Mesodermal cell (in vitro differentiated cells): Measurements from ENCODE around the gene SYNE2.

ENCODE experiments used
- H3K27ac ChIP-seq: 2 replicates; pipeline ENCODE4 v1.7.0; 2013; ENCODE audit warnings: mild to moderate bottlenecking, low read depth, low read length, moderate library complexity; ENCODE audit not compliant: severe bottlenecking
- H3K36me3 ChIP-seq: 2 replicates; pipeline ENCODE4 v1.7.1; 2013; ENCODE audit warnings: mild to moderate bottlenecking, low read length, moderate library complexity; ENCODE audit not compliant: control insufficient read depth, insufficient read depth
- H3K4me1 ChIP-seq: one replicate; pipeline ENCODE4 v1.7.1; 2013; ENCODE audit warnings: mild to moderate bottlenecking, low read length; ENCODE audit not compliant: insufficient read depth, control insufficient read depth, poor library complexity, severe bottlenecking
- H3K4me3 ChIP-seq: 2 replicates; pipeline ENCODE4 v1.7.0; 2013; ENCODE audit warnings: low read length, control low read depth, mild to moderate bottlenecking; ENCODE audit not compliant: insufficient read depth, poor library complexity, severe bottlenecking; ENCODE audit errors: extremely low read depth
- H3K9me3 ChIP-seq: 2 replicates; pipeline ENCODE4 v1.7.1; 2013; ENCODE audit warnings: mild to moderate bottlenecking, low read length, moderate library complexity; ENCODE audit not compliant: control insufficient read depth
- WGBS, 2 experiments: methylation state at CpG; one replicate each; pipeline ENCODE4 v1.1.5; 2013; ENCODE audit warnings: missing lambda C conversion rate in 2 of 2; ENCODE audit not compliant: insufficient coverage in 2 of 2; 5-methylcytosine and 5-hydroxymethylcytosine counted together

SYNE2 gene

DNA sequence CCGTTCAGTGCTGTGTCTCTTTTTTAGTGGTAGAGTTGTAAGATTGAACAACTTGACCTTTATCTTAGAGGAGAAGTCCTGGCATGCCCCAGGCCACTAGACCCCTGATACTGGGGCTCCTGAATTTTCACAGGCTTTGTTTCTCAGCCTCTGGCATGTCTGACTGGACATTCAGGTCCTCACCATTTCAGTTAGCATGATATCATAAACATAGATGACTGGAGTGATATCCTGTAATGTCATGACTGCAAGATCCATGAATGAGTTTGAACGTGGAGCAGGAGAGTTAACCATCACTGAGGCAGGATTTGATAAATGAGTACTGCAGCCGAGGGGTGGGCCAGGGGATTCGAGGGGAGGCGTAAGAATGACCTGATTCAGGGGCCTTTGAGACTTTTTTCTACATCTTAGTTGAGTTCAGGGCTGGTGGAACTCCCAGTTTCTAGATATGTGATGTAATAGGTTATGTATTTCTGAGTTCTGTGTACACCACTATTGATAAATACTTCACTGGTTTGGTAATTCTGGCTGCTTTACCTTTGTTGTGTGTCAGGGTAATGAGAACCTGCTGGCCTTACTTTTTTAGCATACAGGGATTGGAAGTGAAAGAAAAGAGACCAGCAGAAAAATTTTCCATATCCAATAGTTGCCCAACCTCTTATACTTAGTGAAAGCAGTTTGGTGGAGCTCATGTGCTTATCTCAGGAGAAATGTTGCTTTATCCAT lies 217.0 kb downstream of the SYNE2 start:
- 88 to 94% methylated on average over 4 of the region's 5 CpGs for WGBS, 2 experiments
- no peaks in the 10 kb centered on the region for H3K9me3 ChIP-seq
- H3K4me3 ChIP-seq, result no peak overlapping the region
- H3K4me1 ChIP-seq, result peaks cover 2% of the 10 kb centered on the region
- H3K27ac ChIP-seq, result no peak overlapping the region
- peaks cover 5% of the 10 kb centered on the region for H3K36me3 ChIP-seq

DNA sequence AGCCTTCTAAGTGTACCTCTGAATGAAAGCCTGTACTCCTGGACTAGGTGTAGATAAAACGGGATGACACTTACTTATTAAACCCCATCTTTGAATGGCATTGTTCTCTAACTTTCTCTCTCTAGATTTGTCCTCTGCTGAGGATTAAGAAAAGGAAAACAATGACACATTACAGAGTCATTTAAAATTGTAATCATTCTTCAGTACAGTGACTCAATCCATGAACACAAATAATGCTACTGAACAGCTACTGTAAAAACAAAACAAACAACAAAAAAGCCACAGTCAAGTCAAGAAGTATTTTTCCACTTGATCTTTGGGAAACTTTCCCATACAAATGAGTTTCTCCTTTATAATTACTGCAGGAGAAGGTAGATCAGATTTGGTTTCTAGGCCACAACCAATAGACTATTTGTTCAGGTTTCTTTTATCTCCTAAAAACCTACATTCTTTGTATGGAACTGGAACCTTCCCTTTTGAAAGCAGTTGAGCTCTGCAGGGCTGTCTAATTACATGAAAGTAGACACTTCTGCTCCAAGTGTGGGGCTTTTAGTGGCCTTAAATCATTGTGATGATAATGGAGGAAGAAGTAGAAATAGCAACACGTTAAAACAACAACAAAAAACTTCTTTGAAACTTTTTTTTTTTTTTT lies 222.3 kb downstream of the SYNE2 start:
- Histone ChIP-seq H3K4me3 (no peak overlapping the region), H3K9me3 (no peaks in the 10 kb centered on the region), H3K27ac (peak overlapping the region; percentile 67), H3K36me3 (peaks cover 5% of the 10 kb centered on the region), H3K4me1 (peaks cover 10% of the 10 kb centered on the region)
- no CpG with 5 or more reads among the region's 2 CpGs for WGBS, 2 experiments

DNA sequence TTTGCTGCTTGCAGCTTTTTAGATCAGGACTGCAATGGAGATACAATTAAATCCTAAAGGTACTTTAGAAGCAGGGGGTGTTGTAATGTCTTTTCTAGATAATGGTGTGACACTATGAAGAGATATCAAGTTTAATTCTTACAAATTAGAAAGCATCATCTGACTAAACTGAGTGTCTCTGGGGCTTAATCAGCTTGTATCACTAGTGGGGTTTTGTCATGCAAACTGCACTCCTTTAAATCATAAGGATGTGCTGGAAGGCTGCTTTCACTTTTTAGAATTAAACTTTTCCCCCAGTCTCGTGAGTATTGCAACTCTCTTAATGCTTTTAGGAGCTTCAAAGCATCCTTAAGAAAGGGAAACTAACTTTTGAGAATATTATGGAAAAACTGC lies 222.8 kb downstream of the SYNE2 start:
- H3K4me1 ChIP-seq, result peaks cover 10% of the 10 kb centered on the region
- H3K27ac ChIP-seq, result no peak overlapping the region
- WGBS, 2 experiments, result 63% methylated on average over 1 of the region's 1 CpG; no CpG with 5 or more reads in 1 of the 2 experiments
- H3K36me3 ChIP-seq, result peaks cover 5% of the 10 kb centered on the region
- H3K4me3 ChIP-seq, result no peak overlapping the region
- no peaks in the 10 kb centered on the region for H3K9me3 ChIP-seq

DNA sequence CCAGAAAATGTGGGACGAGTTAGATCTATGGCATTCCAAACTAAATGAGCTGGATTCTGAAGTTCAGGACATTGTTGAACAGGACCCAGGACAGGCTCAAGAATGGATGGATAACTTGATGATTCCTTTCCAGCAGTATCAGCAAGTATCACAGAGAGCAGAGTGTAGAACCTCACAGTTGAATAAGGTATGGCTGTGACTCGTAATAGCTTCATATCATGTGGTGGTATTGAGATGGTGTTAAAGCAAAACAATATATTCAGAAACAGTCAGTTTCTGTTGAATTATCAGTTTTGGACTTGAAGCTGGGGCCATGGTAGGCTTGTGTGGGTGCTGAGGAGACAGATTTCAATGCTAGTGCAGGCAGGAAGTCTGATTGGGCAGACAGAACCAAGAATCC lies 227.6 kb downstream of the SYNE2 start:
- Histone ChIP-seq H3K4me1 (peaks cover 1% of the 10 kb centered on the region), H3K27ac (no peak overlapping the region), H3K9me3 (no peaks in the 10 kb centered on the region), H3K36me3 (no peaks in the 10 kb centered on the region), H3K4me3 (no peak overlapping the region)
- 91% methylated on average over 2 of the region's 2 CpGs; no CpG with 5 or more reads in 1 of the 2 experiments for WGBS, 2 experiments

DNA sequence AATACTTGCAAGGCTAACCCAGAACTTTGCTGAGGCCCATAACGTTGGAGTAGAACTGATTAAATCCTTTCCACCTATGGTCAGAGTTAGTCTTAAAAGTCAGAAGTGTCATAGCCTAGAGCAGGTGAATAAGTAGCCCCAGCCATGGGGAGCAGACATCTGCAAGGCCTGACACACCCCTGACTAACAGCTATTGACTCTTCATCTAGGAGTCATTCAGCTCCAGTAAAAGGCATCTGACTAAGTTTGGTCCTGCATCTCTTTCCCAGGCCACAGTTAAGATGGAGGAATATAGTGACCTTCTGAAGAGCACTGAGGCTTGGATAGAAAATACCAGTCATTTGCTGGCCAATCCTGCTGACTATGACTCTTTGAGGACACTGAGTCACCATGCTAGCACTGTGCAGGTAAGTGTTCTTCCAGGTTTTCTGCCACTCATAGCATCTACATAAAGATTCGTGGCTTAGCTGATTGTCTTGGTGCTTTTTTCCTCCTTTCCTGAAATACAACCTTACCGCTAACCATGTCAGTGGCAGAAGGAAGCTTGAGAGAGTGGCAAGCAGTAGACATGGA lies 228.5 kb downstream of the SYNE2 start:
- Histone ChIP-seq H3K27ac (no peak overlapping the region), H3K4me3 (no peak overlapping the region), H3K9me3 (no peaks in the 10 kb centered on the region), H3K36me3 (no peaks in the 10 kb centered on the region), H3K4me1 (no peaks in the 10 kb centered on the region)
- 100% methylated on average over 1 to 2 of the region's 3 CpGs for WGBS, 2 experiments

DNA sequence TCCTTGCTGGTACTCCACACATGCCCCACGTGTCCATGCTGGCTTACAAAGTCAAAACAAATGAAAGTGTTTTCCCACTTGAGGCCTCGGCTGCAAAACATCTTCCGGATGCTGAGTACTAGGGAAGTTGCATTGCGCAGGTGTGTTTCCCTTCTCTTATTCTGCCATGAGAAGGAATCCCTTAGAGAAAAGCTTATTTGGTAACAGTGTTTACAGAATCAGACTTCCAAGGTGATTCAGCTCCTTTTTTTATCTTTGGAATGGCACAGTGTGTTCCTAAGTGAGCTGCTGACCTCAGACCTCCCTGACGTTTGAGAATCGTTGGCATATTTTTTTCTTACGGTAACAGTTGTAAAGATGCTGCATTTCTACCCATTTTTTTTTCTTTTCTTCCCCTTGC lies 230.0 kb downstream of the SYNE2 start:
- Histone ChIP-seq H3K27ac (no peak overlapping the region), H3K4me3 (no peak overlapping the region)

DNA sequence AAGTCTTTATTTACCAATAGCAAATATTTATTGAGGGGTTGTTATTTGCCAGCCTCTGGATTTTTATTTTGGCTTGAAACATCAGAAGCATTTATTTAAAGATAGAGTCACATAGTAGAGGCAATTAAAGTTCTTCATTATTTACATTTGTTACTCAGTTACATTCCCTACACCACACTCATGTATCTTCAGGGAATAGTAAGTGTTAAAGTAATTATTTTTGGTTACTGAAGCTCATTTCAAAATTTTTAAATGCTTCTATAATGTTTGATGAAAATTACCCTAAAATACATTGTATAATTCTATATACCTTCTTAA lies 235.8 kb downstream of the SYNE2 start:
- no peak overlapping the region for H3K4me3 ChIP-seq
- no peaks in the 10 kb centered on the region for H3K9me3 ChIP-seq
- no peaks in the 10 kb centered on the region for H3K36me3 ChIP-seq
- no peaks in the 10 kb centered on the region for H3K4me1 ChIP-seq
- no peak overlapping the region for H3K27ac ChIP-seq

More for the DNA sequence above, 230.0 kb downstream of the SYNE2 start:
- no peaks in the 10 kb centered on the region for H3K36me3 ChIP-seq
- H3K4me1 ChIP-seq, result no peaks in the 10 kb centered on the region
- 89 to 95% methylated on average over 6 of the region's 7 CpGs for WGBS, 2 experiments
- H3K9me3 ChIP-seq, result no peaks in the 10 kb centered on the region

DNA sequence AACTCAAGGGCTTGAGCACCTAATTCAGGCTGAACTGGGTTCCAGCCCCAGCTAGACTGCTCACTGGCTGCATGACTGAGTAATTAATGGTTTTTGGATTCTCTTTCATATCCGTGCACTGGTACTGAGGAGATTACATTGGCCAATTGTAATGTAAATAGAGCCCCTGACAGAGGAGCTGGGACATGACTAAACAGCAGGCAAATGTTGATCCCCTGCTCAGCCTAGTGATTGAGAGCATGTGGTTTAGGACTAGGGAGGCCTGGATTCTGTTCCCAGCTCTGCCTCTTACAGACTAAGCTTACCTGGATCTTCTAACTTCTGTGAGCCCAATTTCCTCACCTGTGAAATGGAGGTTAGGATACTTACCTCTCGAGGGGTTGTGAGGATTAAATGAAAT lies 237.1 kb downstream of the SYNE2 start:
- no peaks in the 10 kb centered on the region for H3K4me1 ChIP-seq
- no peaks in the 10 kb centered on the region for H3K9me3 ChIP-seq
- no peaks in the 10 kb centered on the region for H3K36me3 ChIP-seq
- WGBS, 2 experiments, result 17 to 29% methylated on average over 1 of the region's 2 CpGs
- no peak overlapping the region for H3K27ac ChIP-seq
- no peak overlapping the region for H3K4me3 ChIP-seq

DNA sequence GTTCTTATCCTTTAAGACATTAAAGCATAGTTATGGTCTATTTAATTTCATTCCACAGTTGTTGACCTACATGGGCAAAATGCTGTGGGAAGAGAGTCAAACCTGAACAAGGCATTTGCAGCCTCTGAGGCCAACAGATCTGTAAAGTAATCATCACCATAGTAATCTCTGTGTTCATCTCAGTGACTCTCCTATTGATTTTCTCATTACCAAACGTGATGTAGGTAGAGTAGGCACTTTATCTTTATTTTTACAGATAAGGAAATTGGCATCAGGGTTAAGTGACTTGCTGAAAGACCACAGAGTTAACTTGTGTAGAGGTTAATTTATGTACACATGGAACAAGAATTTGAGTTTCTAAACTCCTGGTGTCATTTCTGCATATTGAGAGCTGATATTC lies 238.4 kb downstream of the SYNE2 start:
- whole genome bisulfite sequencing, 2 experiments, result no CpG with 5 or more reads among the region's 1 CpG
- H3K4me3 ChIP-seq, result no peak overlapping the region
- H3K4me1 ChIP-seq, result peaks cover 2% of the 10 kb centered on the region
- no peak overlapping the region for H3K27ac ChIP-seq
- no peaks in the 10 kb centered on the region for H3K9me3 ChIP-seq
- no peaks in the 10 kb centered on the region for H3K36me3 ChIP-seq

DNA sequence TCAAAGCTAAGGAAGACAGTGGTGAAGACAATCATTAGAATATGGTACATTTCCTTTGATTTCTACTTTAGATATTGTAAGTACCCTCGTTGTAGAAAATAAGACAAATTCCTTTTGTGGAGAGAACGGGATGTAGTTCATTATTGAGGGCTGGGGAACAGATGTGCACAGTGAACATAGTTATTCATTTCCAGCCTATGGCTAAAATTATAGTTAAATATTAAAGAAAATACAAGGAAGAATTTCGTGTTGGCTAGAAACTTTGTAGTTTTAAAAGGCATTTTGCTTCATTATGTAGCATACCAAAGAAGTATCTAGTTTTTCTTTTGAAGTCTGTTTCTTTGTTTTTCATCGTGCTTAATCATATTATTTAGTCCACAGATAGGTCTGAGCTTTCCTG lies 239.5 kb downstream of the SYNE2 start:
- WGBS, 2 experiments, result no CpG with 5 or more reads among the region's 4 CpGs
- Histone ChIP-seq H3K27ac (no peak overlapping the region), H3K4me1 (peaks cover 2% of the 10 kb centered on the region)

DNA sequence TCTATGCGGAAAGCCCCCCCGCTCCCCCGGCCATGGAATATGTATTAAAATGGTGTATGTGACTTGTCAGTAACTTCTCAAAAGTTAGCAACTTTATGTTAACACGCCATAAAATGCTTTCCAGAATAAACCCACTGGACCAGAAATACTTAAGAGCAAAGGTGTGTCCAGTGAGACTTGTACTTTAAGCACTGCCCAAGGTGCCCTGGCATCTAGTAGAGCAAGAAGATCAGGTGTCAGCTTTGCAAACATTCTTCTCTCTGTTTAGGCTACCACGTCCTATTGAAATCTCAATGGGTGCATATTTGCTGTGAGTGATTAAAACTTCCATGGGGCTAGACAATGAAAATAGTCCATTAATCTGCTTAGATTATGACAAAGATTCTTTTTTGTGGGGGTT lies 240.1 kb downstream of the SYNE2 start:
- Histone ChIP-seq H3K9me3 (no peaks in the 10 kb centered on the region), H3K27ac (no peak overlapping the region), H3K4me1 (peaks cover 2% of the 10 kb centered on the region), H3K4me3 (no peak overlapping the region), H3K36me3 (no peaks in the 10 kb centered on the region)
- 100% methylated on average over 2 of the region's 5 CpGs; no CpG with 5 or more reads in 1 of the 2 experiments for WGBS, 2 experiments

More for the DNA sequence above, 239.5 kb downstream of the SYNE2 start:
- Histone ChIP-seq H3K36me3 (no peaks in the 10 kb centered on the region), H3K4me3 (no peak overlapping the region), H3K9me3 (no peaks in the 10 kb centered on the region)
